ENCODE measurements around the gene HCK.

HCK gene

DNA sequence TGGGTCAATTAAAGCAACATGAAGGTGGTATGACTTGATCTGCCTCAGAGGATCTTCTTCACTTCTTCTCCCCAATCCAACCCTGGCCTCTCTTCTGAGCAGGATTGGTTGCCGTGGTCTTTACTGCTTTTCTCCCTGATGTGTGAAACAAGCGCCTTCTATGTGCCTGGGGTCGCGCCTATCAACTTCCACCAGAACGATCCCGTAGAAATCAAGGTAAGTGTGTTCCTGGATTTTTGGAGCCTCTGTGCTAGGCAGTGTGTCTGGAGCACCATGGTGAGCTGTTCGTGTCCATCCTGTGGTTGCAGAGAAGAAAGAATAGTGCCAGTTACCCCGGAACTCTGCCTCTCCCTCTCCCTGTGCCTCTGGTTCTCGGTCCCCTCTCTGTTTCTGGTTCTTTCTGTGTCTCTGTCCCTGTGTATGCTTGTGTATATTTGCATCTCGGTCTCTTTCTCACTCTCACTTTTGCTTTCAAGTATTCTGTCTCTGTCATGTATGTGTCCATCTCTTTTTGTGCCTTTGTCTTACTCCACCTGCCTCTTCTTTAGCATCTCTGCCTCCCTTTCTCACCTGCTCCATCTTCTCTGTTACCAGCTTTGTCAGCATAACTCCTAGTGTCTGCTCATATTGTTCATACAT lies 81.0 kb downstream of the HCK start:
- DNase-seq = no peak

DNA sequence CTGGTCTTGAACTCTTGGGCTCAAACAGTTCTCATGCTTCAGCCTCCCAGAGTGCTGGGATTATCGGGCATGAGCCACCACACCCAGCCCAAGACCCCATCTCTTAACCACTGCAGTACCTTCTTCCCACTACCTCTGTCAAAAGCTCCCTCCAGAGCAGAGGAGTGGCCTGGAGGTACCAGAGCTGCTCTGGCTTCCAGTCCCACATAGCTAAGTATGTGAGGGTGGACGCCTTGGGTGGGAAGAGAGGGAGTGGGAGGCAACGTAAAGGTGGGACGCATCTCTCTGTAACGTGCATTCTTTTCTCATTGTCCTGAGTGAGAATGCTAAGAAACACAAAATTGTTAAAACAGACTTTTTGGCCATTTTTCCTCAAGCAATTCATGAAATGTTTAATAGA lies 82.0 kb downstream of the HCK start:
- no peak for DNase-seq

DNA sequence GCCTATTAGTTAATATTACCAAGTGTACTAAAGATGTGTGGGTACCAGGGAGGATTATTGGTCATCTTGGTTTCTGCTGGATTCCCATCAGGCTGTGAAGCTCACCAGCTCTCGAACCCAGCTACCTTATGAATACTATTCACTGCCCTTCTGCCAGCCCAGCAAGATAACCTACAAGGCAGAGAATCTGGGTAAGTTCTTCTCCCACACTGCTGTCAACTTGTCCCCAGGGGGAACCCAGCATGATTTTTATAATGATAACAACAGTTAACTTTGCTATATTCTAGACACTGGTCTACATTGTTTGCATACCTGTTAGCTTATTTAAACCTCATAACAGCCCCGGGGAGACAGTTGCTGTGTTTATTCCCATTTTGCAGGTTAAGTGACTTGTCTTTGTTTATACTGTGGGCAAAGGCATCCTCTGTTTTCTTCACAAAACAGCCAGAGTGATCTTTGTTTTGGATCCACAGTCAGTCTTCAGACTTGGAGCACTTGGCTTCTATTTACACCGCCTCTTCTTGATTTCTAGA lies 84.0 kb downstream of the HCK start:
- DNase-seq = no peak

DNA sequence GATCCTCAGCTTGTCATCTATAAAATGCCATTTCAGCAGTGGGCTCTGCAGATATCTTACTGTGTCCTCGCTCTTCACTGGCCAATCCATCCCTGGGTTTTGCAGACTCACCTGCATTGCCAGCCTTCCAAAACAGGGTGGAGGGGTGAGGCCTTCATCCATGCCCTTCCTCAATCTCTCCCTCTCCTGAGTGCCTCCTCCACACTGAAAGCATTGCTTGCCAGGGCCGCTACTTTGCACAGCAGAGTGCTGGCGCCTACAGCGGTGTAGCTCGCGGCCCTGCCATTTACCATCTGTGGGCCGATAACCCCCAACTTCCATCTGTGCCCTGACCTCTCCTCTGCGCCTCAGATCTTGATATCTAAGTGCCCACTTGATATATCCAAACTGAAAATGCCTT lies 86.9 kb downstream of the HCK start:
- no peak for DNase-seq

DNA sequence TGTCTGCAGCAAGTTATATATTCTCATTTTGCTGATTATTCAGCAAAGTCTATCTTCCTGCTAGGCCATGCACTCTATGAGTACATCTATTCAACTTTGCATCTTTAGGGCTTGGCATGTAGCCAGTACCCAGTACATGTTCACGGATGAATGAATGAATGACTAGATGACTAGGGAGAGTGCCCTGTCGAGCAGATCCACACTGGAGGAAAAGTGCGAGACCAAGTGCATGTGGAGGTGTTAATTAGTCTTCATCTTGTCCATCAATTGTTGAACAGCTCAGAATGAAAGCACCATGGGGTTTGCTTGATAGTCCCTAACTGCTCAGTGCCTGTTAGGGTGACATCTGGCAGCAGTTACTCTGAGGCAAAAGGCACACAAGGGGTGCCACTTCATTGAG lies 87.9 kb downstream of the HCK start:
- no peak for DNase-seq

DNA sequence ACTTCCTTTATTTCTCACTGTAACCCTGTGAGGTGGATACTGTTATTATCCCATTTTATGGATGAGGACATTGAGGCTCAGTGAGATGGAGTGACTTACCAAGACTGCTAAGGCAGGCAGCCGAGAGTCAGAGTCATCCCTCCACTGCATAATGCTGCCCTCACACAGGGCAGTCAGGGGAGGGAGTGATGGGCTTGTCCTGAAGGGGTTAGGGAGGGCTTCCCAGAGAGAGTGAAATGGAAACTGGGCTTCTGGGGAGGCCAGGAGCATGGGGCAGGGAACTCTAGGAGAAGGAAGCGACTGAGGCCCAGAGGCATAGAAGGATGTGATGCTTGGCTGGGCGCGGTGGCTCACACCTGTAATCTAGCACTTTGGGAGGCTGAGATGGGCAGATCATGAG lies 88.6 kb downstream of the HCK start:
- no peak for DNase-seq

DNA sequence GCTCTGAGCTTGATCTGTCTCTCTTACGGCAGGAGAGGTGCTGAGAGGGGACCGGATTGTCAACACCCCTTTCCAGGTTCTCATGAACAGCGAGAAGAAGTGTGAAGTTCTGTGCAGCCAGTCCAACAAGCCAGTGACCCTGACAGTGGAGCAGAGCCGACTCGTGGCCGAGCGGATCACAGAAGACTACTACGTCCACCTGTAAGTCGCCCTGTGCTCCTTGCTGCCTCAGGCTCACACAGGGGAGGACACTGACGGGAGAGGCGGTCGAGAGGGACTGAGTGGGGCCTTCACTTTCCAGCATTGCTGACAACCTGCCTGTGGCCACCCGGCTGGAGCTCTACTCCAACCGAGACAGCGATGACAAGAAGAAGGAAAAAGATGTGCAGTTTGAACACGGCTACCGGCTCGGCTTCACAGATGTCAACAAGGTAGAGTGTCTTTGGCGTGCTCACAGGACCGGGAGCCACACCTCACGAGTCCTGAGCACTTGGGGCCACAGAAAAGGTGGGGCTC lies 89.5 kb downstream of the HCK start:
- no peak for DNase-seq

DNA sequence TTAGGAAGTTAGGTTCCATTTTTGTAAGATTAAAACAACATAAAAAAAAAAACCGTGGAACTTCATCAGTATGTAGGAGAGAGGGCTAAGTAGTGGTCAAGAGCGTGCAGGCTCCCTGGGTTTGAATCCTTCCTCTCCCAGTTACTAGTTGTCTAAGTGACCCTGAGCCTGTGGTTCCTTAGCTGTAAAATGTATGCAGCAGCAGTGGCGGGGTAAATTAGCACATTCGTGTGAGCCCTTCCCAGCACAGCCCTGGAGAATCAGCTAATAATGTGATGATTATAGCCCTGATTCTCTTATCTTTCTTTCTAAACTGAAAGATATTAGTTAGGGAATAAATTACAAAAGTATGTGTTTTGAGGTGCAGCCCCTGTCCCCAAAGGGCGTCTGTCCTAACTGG lies 90.0 kb downstream of the HCK start:
- DNase-seq = no peak

DNA sequence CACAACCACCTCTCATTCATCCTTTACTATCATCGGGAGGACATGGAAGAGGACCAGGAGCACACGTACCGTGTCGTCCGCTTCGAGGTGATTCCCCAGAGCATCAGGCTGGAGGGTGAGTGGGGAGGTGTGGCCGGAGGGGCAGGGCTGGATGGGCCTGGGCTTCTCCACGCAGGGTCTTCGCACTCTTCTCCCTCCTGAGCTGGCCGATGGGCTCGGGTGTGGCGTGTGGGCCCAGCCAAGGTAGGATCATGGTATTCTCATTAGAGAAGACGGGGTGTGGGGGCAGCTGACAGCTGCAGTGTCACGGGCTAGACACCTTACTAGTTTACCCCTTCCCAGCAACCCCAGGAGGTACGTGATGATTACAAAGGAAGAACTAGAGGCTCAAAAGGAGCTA lies 90.9 kb downstream of the HCK start:
- no peak for DNase-seq

DNA sequence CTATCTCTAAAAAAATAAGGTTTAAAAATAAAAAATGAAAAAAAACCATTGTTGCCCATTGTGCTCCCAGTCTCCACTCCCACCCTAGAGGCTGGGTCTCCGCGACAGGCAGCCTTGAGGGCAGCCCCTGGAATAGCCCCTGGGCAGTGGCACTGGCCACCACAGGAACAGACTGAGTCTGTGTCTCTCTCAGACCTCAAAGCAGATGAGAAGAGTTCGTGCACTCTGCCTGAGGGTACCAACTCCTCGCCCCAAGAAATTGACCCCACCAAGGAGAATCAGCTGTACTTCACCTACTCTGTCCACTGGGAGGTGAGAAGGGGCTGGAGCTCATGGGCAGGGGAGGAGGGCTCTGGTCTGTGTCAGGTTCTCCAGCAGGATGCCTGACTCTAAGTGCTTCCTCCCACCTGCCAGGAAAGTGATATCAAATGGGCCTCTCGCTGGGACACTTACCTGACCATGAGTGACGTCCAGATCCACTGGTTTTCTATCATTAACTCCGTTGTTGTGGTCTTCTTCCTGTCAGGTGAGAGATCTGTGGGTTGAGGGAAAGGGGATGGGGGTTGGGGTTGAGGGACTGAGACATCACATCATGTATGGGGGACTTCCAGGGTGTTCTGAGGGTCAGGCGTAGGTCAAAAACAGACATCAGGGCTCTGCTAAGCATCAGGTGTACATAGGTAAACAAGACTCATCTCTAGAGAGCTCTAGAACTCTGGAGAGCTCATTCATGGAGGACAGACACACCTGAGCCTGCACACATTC lies 93.0 kb downstream of the HCK start:
- no peak for DNase-seq

DNA sequence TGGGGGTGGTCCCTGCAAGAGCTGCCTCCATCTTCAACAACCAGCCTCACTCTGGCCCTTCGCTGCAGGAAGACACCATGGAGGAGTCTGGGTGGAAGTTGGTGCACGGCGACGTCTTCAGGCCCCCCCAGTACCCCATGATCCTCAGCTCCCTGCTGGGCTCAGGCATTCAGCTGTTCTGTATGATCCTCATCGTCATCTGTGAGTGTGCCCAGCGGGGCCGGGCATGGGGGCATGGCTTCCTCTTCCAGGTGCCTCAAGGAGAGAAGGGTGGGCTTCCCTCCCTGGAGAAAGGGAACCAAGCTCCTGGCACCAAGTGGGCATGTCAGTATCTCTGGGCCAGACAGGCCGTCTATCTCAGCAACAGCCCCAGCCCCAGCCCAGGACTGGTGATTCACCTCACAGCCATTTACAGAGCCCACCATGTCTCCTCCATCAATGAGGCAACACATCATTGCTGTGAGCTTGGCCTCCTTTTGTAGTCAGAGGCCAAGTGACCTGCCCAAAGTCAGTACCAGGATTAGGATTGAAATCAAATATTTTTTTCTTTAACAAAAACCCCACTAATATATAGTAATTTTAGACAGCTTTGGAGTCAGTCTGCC lies 97.6 kb downstream of the HCK start:
- DNase-seq = no peak

DNA sequence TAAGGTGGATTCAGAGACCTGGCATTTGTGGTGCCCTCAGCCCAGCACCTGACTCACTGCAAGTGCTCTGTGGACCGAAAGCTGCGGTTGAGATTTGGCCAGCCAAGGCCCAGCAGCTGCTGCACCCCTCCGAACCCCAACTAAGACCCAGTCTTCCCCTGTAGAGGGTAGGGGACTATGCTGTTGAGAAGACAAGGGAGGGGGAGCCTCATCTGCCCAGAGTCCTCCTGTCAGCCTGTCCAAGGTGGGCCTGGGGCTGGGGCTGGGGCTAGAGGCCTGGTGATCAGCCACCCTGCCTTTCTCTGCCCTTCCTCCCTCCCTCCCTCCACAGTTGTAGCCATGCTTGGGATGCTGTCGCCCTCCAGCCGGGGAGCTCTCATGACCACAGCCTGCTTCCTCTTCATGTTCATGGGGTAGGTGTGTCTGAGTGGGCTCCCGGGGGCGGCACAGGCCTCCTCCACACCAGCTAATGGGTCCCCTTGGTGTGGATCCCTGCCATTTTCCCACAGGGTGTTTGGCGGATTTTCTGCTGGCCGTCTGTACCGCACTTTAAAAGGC lies 98.3 kb downstream of the HCK start:
- DNase-seq = no peak

Data from NCI-H446 treated with DMSO at 0.1 percent for 48 hours (cell line).